ENCODE results near the gene GABBR2.

The GABBR2 gene

DNA sequence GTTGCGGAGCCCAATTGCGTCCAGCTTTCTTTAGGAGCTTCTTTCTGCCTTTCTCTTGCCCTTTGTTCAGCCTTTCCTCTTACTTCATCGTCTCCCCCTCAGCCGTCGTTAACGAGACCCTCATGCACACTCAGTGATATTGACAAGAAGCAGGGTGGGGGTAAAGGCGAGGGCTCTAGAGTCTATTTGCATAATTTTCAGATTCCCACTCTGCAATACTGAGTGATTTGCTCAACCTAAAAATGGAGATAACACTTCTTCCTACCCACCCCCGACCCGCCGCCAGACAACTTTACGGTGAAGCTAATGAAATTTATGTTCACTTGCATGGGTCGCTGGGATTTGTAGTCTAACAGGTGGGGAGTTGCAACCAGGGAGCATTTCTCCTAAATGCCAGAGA lies 452.0 kb downstream of the GABBR2 start:
- peak; percentile 63 for DNase-seq (ENCODE audit: low spot score)

DNA sequence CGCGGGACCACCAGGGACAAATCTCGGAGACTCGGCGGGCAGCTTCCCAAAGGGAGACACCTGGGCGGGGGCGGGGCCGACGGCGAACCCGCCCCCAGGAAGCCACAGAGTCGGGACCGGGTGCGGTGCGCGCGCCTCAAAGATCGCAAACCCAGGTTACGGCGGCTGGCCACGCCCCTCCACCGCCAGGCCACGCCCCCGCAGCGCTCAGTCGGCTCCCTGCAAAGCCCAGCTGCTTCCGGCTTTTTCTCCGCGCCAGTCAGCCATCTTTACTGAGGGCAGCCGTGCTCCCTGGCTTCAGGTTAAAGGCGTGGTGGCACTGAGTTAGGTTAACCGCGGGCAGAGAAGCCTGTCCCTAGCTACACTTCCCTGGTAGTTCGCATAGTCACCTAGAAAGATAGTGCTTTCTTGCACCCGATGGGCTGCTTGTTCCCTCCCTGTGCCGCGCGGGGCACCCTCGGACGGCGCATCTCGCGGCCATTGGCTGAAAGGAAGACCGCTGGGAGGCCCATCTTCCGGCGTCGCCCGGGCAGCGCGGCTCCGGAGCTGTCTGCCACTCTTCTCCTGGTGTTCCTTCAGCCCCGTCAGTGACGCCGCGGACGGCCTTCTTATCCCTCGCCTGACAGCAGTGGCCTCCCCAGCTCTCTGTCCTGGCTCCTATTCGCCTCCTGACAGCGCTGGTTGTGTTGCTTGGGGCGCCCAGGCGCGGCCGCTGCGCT lies 453.0 kb downstream of the GABBR2 start, which contains the start of gene TBC1D2:
Gene TBC1D2, minus strand, starts transcription at position 72 of the 719 bp plus-strand sequence. CDS start 108 bp downstream, outside the sequence.
- peak; percentile 97 for DNase-seq (ENCODE audit: low spot score)

- DNase-seq (ENCODE audit: low spot score) = no peak
Measured at GRCh38 chr9:98255061-98255577, 453.6 kb downstream of the GABBR2 start.

DNA sequence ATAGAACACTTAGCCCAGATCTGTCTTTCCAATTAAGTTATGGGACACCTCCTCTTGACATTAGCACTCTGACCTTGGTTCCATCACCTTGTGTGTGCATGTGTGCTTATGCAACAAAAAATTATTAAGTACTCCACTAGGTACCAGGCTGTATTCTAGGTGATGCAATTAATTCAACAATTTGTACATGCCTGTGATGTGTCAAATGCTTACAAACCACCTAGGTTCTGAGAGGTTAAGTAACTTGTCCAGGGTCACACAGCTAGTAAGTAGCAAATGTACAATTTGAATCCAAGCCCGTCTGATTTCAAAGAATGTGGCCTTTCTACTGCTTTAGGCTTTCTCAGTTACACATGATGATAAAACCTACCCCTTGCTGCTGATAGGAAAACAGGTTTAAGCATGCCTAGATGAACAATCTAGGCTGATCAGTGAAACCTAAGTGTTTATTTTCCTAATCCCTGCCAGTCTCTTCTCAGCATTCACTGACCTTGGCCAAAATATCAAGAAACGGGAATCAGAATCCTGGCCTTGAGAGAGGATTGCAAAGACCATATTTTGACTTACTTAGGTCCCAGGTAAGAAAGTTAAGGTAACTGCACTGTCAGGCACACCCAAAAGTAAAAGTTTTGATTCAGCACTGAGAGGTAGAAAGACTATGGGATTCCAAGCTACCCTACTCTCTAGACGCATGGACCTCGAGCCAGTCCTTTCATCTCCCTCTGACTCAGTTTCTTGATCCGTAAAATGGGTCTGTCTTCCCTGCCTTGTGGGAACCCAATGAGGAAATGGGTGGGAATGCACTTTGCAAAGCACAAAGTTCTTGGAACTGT lies 454.3 kb downstream of the GABBR2 start:
- no peak for DNase-seq (ENCODE audit: low spot score)

GRCh38 chr9:98253565-98253964 lies 455.2 kb downstream of the GABBR2 start:
- no peak for DNase-seq (ENCODE audit: low spot score)

DNA sequence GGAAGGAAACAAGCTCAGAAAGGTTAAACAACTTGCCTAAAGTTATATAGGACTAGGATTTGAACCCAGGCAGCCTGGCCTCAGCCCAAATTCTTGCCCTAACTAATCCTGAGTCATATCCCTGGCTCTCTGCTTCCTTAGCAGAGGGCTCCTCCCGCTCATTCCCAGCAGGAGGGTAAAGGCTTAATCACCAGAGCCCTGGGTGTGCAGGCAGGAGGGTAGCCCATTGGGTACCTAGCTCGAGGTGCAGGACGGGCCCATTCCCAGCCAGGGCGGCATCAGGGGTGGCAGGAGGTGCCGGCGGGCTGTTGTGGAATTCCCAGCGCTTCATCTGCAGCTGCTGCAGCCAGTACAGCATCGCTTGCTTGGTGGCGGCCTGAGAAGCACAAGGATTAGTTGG lies 457.2 kb downstream of the GABBR2 start:
- DNase-seq (ENCODE audit: low spot score) = no peak

GRCh38 chr9:98249771-98250170 lies 459.0 kb downstream of the GABBR2 start:
- DNase-seq (ENCODE audit: low spot score) = no peak

- no peak for DNase-seq (ENCODE audit: low spot score)
Measured at GRCh38 chr9:98248737-98249474, 459.8 kb downstream of the GABBR2 start.

- no peak for DNase-seq (ENCODE audit: low spot score)
Measured at GRCh38 chr9:98247831-98248657, 460.7 kb downstream of the GABBR2 start.

DNA sequence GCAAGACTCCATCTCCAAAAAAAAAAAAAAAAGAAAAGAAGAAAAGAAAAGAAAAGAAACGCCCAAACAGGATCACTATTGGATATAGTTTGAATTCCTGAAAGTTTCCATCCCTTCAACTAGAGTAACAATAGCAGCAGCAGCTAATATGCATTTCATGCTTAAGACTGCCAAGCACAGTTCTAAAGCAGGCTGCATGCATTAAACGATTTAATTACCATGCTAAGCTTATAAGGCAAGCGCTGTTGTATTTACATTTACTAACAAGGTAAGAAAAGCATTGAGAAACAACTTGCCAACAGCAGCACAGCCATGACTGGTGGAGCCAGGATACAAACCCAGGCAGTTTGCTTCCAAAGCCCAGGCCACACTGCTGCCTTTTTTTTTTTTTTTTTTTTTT lies 466.3 kb downstream of the GABBR2 start:
- DNase-seq (ENCODE audit: low spot score) = no peak

GRCh38 chr9:98241357-98242300 lies 467.1 kb downstream of the GABBR2 start:
- DNase-seq (ENCODE audit: low spot score) = no peak

DNA sequence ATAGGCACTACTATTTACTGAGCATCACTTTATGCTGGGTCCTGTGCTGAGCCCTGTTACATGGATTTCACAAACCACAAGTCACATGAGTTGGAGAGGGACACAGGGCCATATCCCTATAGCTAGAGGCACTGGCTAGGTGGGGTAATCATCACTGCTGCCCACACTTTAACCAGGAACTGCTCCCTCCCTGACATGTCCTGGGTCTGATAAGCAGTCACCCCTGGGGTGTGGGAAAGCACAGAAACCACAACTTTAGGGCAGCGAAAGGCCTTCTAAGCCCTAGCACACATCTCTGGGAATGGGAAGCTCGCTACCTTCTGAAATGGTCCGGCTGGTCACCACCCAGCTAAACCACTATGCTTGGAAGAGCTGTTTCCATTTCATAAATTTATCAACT lies 468.3 kb downstream of the GABBR2 start:
- DNase-seq (ENCODE audit: low spot score) = no peak
